ENCODE data around the gene OSBPL5. TPM values are rescaled to one million over a fixed set of nuclear protein-coding genes. Genes with fewer than 3 reads are reported as not detected.

OSBPL5 gene
- total and polyA plus RNA-seq, 9 of the 15 experiments (the other 6 are each of a cell fraction or from before 2014, with no cell fraction given), result 0.06 to 14.8 (median 3.2) TPM

DNA sequence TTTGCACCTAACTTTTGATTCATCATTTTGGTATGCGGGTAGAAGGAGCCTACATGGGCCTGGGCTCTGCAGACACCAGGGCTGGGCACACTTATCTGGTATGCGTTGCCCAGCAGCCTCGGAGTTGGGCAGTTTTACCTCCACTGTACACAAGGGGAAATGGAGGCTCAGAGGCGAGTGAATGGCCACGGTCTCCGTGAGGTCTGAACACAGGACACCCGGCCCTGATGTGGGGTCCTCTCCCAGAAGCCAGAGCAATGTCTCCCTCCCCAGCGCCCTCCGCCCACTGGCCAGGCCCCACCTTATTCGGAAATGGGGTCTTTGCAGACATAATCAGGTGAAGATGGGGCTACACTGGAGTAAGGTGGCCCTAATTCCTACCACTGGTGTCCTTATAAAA, 43.7 kb downstream of the OSBPL5 start:
- DNase-seq (ENCODE audit: extremely low read depth in 1 of 4, low spot score in 3 of 4) (no peak), FAIRE-seq (no peak), ATAC-seq (no peak)
- ChIA-PET CTCF (ENCODE audit: low intra/inter-chr PET ratio) (no interaction called here), POLR2A (interaction anchor here (0.6 kb wide), 1 partner anchor 253 kb away, joined by 3 read pairs; no protein-coding TSS in a partner anchor)
- no peaks in the 10 kb centered on the region for H3K27me3 ChIP-seq (ENCODE audit: control insufficient read depth in 2 of 2, insufficient read depth in 2 of 2, low read length in 2 of 2)
- H3K9ac ChIP-seq (ENCODE audit: insufficient read depth in 1 of 2, low read depth in 2 of 2, low read length in 2 of 2), result no peak overlapping the region
- H2AFZ ChIP-seq (ENCODE audit: low read depth, low read length), result no peak overlapping the region
- peaks cover 17% of the 10 kb centered on the region; the same call in 1 of the 3 replicates for H3K36me3 ChIP-seq (ENCODE audit: control insufficient read depth, insufficient read depth, low read length)
- H3K4me1 ChIP-seq (replicated peaks in 1 of 2; ENCODE audit: control insufficient read depth in 2 of 2, insufficient read depth in 2 of 2, low read length in 2 of 2), result peaks cover 0 to 25% of the 10 kb centered on the region in 2 experiments; a peak in 1 of 5 replicates
- no peaks in the 10 kb centered on the region for H3K9me1 ChIP-seq (ENCODE audit: control insufficient read depth, insufficient read depth, low read length)
- H3K9me3 ChIP-seq (replicated peaks; ENCODE audit: control insufficient read depth, insufficient read depth, low read depth, low read length), result no peaks in the 10 kb centered on the region
- no TSS peak for BruUV-seq (replicated peaks)
- H4K20me1 ChIP-seq (replicated peaks; ENCODE audit: control insufficient read depth, insufficient read depth, low read length), result no peaks in the 10 kb centered on the region
- WGBS (ENCODE audit: insufficient coverage, low coverage, missing lambda C conversion rate), result 87% methylated on average over 10 of the region's 10 CpGs
- H3K79me2 ChIP-seq (ENCODE audit: control insufficient read depth, insufficient read depth, low read length), result no peaks in the 10 kb centered on the region
- no peak overlapping the region for H3K27ac ChIP-seq (ENCODE audit: extremely low read depth, low read depth, low read length)
- no peak overlapping the region for H3K4me2 ChIP-seq (ENCODE audit: insufficient read depth, low read length)
- intact Hi-C loops (cut with micrococcal nuclease) (no loop called here), in situ Hi-C loops (cut with MboI) (no loop called here)
- no peak overlapping the region for H3K4me3 ChIP-seq
- TF ChIP-seq ZFP30 (CRISPR knock-in tag; IDR thresholded peaks at IDR 0.05; ENCODE audit: borderline replicate concordance) (no peak), KHSRP (IDR thresholded peaks at IDR 0.05) (no peak), RBM22 (IDR thresholded peaks at IDR 0.05; ENCODE audit: low read depth, low read length, poor library complexity, severe bottlenecking) (no peak), PHB2 (IDR thresholded peaks at IDR 0.05; ENCODE audit: low read depth) (no peak), EP400 (IDR thresholded peaks at IDR 0.05) (no peak), POLR2H (tag; IDR thresholded peaks at IDR 0.05; ENCODE audit: low read depth) (no peak), MEIS2 (IDR thresholded peaks at IDR 0.05; ENCODE audit: partially characterized antibody) (no peak), ZNF695 (CRISPR knock-in tag; IDR thresholded peaks at IDR 0.05) (no peak), NFE2 (IDR thresholded peaks at IDR 0.05; ENCODE audit: low read depth) (no peak), ZNF717 (CRISPR knock-in tag; IDR thresholded peaks at IDR 0.05) (no peak)
- TF ChIP-seq, protein P1, sequence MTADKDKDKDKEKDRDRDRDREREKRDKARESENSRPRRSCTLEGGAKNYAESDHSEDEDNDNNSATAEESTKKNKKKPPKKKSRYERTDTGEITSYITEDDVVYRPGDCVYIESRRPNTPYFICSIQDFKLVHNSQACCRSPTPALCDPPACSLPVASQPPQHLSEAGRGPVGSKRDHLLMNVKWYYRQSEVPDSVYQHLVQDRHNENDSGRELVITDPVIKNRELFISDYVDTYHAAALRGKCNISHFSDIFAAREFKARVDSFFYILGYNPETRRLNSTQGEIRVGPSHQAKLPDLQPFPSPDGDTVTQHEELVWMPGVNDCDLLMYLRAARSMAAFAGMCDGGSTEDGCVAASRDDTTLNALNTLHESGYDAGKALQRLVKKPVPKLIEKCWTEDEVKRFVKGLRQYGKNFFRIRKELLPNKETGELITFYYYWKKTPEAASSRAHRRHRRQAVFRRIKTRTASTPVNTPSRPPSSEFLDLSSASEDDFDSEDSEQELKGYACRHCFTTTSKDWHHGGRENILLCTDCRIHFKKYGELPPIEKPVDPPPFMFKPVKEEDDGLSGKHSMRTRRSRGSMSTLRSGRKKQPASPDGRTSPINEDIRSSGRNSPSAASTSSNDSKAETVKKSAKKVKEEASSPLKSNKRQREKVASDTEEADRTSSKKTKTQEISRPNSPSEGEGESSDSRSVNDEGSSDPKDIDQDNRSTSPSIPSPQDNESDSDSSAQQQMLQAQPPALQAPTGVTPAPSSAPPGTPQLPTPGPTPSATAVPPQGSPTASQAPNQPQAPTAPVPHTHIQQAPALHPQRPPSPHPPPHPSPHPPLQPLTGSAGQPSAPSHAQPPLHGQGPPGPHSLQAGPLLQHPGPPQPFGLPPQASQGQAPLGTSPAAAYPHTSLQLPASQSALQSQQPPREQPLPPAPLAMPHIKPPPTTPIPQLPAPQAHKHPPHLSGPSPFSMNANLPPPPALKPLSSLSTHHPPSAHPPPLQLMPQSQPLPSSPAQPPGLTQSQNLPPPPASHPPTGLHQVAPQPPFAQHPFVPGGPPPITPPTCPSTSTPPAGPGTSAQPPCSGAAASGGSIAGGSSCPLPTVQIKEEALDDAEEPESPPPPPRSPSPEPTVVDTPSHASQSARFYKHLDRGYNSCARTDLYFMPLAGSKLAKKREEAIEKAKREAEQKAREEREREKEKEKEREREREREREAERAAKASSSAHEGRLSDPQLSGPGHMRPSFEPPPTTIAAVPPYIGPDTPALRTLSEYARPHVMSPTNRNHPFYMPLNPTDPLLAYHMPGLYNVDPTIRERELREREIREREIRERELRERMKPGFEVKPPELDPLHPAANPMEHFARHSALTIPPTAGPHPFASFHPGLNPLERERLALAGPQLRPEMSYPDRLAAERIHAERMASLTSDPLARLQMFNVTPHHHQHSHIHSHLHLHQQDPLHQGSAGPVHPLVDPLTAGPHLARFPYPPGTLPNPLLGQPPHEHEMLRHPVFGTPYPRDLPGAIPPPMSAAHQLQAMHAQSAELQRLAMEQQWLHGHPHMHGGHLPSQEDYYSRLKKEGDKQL (CRISPR knock-in tag; IDR thresholded peaks at IDR 0.05; ENCODE audit: borderline replicate concordance), result no peak
- TF ChIP-seq, protein P2, sequence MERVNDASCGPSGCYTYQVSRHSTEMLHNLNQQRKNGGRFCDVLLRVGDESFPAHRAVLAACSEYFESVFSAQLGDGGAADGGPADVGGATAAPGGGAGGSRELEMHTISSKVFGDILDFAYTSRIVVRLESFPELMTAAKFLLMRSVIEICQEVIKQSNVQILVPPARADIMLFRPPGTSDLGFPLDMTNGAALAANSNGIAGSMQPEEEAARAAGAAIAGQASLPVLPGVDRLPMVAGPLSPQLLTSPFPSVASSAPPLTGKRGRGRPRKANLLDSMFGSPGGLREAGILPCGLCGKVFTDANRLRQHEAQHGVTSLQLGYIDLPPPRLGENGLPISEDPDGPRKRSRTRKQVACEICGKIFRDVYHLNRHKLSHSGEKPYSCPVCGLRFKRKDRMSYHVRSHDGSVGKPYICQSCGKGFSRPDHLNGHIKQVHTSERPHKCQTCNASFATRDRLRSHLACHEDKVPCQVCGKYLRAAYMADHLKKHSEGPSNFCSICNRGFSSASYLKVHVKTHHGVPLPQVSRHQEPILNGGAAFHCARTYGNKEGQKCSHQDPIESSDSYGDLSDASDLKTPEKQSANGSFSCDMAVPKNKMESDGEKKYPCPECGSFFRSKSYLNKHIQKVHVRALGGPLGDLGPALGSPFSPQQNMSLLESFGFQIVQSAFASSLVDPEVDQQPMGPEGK (CRISPR knock-in tag; IDR thresholded peaks at IDR 0.05; ENCODE audit: borderline replicate concordance), result no peak
- TF ChIP-seq, protein P3, sequence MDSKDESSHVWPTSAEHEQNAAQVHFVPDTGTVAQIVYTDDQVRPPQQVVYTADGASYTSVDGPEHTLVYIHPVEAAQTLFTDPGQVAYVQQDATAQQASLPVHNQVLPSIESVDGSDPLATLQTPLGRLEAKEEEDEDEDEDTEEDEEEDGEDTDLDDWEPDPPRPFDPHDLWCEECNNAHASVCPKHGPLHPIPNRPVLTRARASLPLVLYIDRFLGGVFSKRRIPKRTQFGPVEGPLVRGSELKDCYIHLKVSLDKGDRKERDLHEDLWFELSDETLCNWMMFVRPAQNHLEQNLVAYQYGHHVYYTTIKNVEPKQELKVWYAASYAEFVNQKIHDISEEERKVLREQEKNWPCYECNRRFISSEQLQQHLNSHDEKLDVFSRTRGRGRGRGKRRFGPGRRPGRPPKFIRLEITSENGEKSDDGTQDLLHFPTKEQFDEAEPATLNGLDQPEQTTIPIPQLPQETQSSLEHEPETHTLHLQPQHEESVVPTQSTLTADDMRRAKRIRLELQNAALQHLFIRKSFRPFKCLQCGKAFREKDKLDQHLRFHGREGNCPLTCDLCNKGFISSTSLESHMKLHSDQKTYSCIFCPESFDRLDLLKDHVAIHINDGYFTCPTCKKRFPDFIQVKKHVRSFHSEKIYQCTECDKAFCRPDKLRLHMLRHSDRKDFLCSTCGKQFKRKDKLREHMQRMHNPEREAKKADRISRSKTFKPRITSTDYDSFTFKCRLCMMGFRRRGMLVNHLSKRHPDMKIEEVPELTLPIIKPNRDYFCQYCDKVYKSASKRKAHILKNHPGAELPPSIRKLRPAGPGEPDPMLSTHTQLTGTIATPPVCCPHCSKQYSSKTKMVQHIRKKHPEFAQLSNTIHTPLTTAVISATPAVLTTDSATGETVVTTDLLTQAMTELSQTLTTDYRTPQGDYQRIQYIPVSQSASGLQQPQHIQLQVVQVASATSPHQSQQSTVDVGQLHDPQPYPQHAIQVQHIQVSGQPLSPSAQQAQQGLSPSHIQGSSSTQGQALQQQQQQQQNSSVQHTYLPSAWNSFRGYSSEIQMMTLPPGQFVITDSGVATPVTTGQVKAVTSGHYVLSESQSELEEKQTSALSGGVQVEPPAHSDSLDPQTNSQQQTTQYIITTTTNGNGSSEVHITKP (IDR thresholded peaks at IDR 0.05; ENCODE audit: partially characterized antibody), result no peak
